ENCODE data around the gene COL4A1.

DNA sequence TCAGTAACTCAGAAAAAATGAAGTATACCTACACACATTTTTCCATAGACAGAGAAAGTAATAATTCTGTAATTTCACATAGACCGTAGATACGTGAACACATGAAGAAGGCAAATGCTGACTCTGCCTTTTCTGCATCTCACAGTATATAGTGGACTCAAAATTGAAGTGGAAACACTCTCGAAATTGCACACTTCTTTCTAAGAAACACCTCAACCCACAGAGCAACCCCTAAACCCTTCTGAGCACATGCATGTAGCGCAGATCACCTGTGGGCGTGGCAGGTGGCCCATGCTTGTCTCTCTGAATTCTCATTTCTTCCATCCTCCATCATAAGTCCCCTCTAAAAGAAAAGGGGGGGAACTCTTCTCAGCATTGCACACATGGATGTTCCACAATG is 34.7 kb downstream of the COL4A1 start:
- no peak for TF ChIP-seq SP1 (IDR thresholded peaks at IDR 0.05)
- no peak for TF ChIP-seq BHLHE40 (IDR thresholded peaks at IDR 0.05; ENCODE audit: borderline replicate concordance)
- TF ChIP-seq FOXM1 (IDR thresholded peaks at IDR 0.05; ENCODE audit: borderline replicate concordance) = no peak
- TF ChIP-seq ZNF384 (IDR thresholded peaks at IDR 0.05) = no peak
- TF ChIP-seq ELF4 (IDR thresholded peaks at IDR 0.05) = no peak
- no peak for TF ChIP-seq CTBP1 (IDR thresholded peaks at IDR 0.05; ENCODE audit: borderline replicate concordance)
- no peak for TF ChIP-seq NFRKB (IDR thresholded peaks at IDR 0.05)

Measured in HEK293T (cell line).